ENCODE data around the gene MINDY4. TPM values are rescaled to one million over a fixed set of nuclear protein-coding genes. Genes with fewer than 3 reads are reported as not detected.

MINDY4 gene
- total RNA-seq, 4 donors from 2014 or later, result 4.6 to 14.1 (median 6.8) TPM

- TF ChIP-seq POLR2AphosphoS5 (IDR thresholded peaks at IDR 0.05) (no peak), EP300 (IDR thresholded peaks at IDR 0.05; ENCODE audit: low read depth) (peak; percentile 42), CTCF (IDR thresholded peaks at IDR 0.05) (no peak), POLR2A (IDR thresholded peaks at IDR 0.05) (no peak)
- intact Hi-C loops (cut with DNase I; ENCODE audit: low total_unique reads), result no loop called here
These were observed 81.1 kb downstream of the MINDY4 start for GRCh38 chr7:30852308-30852684.

GRCh38 chr7:30852744-30853288 lies 81.6 kb downstream of the MINDY4 start:
- TF ChIP-seq EP300 (IDR thresholded peaks at IDR 0.05; ENCODE audit: low read depth) (no peak), CTCF (IDR thresholded peaks at IDR 0.05) (no peak), POLR2A (IDR thresholded peaks at IDR 0.05) (no peak), POLR2AphosphoS5 (IDR thresholded peaks at IDR 0.05) (no peak)
- 88 to 90% methylated on average over 3 to 11 of the region's 11 CpGs for WGBS, 2 donors (ENCODE audit: low coverage in 1 of 2)
- Histone ChIP-seq H3K4me1 (peaks cover 0 to 19% (median 2%) of the 10 kb centered on the region in 4 donors), H3K9me3 (no peaks in the 10 kb centered on the region), H3K36me3 (no peaks in the 10 kb centered on the region), H3K27me3 (no peaks in the 10 kb centered on the region), H3K4me3 (no peak overlapping the region), H3K27ac (peak overlapping the region; percentile 63 to 84 (median 78))
- intact Hi-C loops (cut with DNase I; ENCODE audit: low total_unique reads), result no loop called here
- in situ Hi-C loops (cut with MboI; ENCODE audit: low pct_ligation_motif_present in 1 of 4, low pct_unique_long_range_greater_than_20kb in 1 of 4, low sequenced_read_pairs in 3 of 4), result no loop called here
- no peak for DNase-seq

More at GRCh38 chr7:30852308-30852684, 81.1 kb downstream of the MINDY4 start:
- Histone ChIP-seq H3K9me3 (no peaks in the 10 kb centered on the region), H3K36me3 (no peaks in the 10 kb centered on the region), H3K27me3 (no peaks in the 10 kb centered on the region), H3K4me1 (peaks cover 0 to 19% (median 2%) of the 10 kb centered on the region in 4 donors), H3K4me3 (no peak overlapping the region), H3K27ac (peak overlapping the region; percentile 63 to 84 (median 78))
- in situ Hi-C loops (cut with MboI; ENCODE audit: low pct_ligation_motif_present in 1 of 4, low pct_unique_long_range_greater_than_20kb in 1 of 4, low sequenced_read_pairs in 3 of 4), result no loop called here
- 40 to 64% methylated on average over 1 to 4 of the region's 4 CpGs for WGBS, 2 donors (ENCODE audit: low coverage in 1 of 2)
- no peak for DNase-seq

GRCh38 chr7:30853576-30853975 lies 82.4 kb downstream of the MINDY4 start:
- in situ Hi-C loops (cut with MboI; ENCODE audit: low pct_ligation_motif_present in 1 of 4, low pct_unique_long_range_greater_than_20kb in 1 of 4, low sequenced_read_pairs in 3 of 4) (no loop called here), intact Hi-C loops (cut with DNase I; ENCODE audit: low total_unique reads) (no loop called here)
- TF ChIP-seq EP300 (IDR thresholded peaks at IDR 0.05; ENCODE audit: low read depth) (no peak), POLR2A (IDR thresholded peaks at IDR 0.05) (no peak), POLR2AphosphoS5 (IDR thresholded peaks at IDR 0.05) (no peak), CTCF (IDR thresholded peaks at IDR 0.05) (no peak)
- no peak overlapping the region for H3K4me3 ChIP-seq
- no peaks in the 10 kb centered on the region for H3K9me3 ChIP-seq
- no peak for DNase-seq
- WGBS, 2 donors (ENCODE audit: low coverage in 1 of 2), result 81% methylated on average over 3 of the region's 3 CpGs; no CpG with 5 or more reads in 1 of the 2 donors
- no peaks in the 10 kb centered on the region for H3K36me3 ChIP-seq
- H3K4me1 ChIP-seq, result peaks cover 0 to 19% (median 2%) of the 10 kb centered on the region in 4 donors
- H3K27me3 ChIP-seq, result no peaks in the 10 kb centered on the region
- peak overlapping the region in 3 of 4 donors; percentile 71 to 84 (median 84) for H3K27ac ChIP-seq

GRCh38 chr7:30855936-30856335 lies 84.7 kb downstream of the MINDY4 start:
- Histone ChIP-seq H3K36me3 (no peaks in the 10 kb centered on the region), H3K27me3 (no peaks in the 10 kb centered on the region), H3K27ac (no peak overlapping the region), H3K4me3 (no peak overlapping the region), H3K9me3 (no peaks in the 10 kb centered on the region), H3K4me1 (peaks cover 5 to 24% (median 9%) of the 10 kb centered on the region in 4 donors)
- in situ Hi-C loops (cut with MboI; ENCODE audit: low pct_ligation_motif_present in 1 of 4, low pct_unique_long_range_greater_than_20kb in 1 of 4, low sequenced_read_pairs in 3 of 4), result no loop called here
- no peak for DNase-seq
- TF ChIP-seq CTCF (IDR thresholded peaks at IDR 0.05) (no peak), EP300 (IDR thresholded peaks at IDR 0.05; ENCODE audit: low read depth) (no peak), POLR2AphosphoS5 (IDR thresholded peaks at IDR 0.05) (no peak), POLR2A (IDR thresholded peaks at IDR 0.05) (no peak)
- WGBS, 2 donors (ENCODE audit: low coverage in 1 of 2), result 87% methylated on average over 3 of the region's 3 CpGs; no CpG with 5 or more reads in 1 of the 2 donors
- intact Hi-C loops (cut with DNase I; ENCODE audit: low total_unique reads), result no loop called here

Measured in transverse colon (tissue), 4 donors.